OCI-LY7 (cell line): ENCODE measurements around the gene RPL3. TPM values are rescaled to one million over a fixed set of nuclear protein-coding genes. Genes with fewer than 3 reads are reported as not detected.
A peak's percentile ranks its signal among the peaks of the same experiment; 100 is the strongest.

Source experiments
- Bru-seq: library from RNA; stranded (reverse); fragments of 400-500 nt; gene quantifications from one replicate; lab custom pipeline; 2021; lab: Mats Ljungman, UMichigan
- BruChase-seq, 2 experiments: library from RNA; stranded (reverse); fragments of 400-500 nt; gene quantifications; one replicate each; lab custom pipeline; 2021; lab: Mats Ljungman, UMichigan
- BruUV-seq: library from RNA; stranded (reverse); fragments of 400-500 nt; replicated peaks from 2 replicates; lab custom pipeline; 2021; lab: Mats Ljungman, UMichigan
- CTCF ChIA-PET: fragments of 300-600 bp; sonication (Branson Sonifier 250); formaldehyde crosslinking; loops from one replicate; lab custom pipeline; 2022; ENCODE audit warnings: antibody characterized with exemption; ENCODE audit not compliant: unreplicated experiment; lab: Charles Lee
- POLR2A ChIA-PET: fragments of 300-600 bp; sonication (Branson Sonifier 250); formaldehyde crosslinking; loops from one replicate; lab custom pipeline; 2022; ENCODE audit warnings: antibody characterized with exemption; lab: Charles Lee
- DNase-seq: peaks from one replicate; pipeline ENCODE4 v3.0.0-alpha.2; 2015; ENCODE audit warnings: low spot score
- H2AFZ ChIP-seq: fragments of 200-600 bp; sonication (generic), shearing (Covaris generic); 2 replicates; pipeline ENCODE4 v1.6.1; 2014; ENCODE audit warnings: mild to moderate bottlenecking, antibody characterized with exemption, low read length, moderate library complexity
- H3K27ac ChIP-seq: fragments of 200-600 bp; sonication (generic); 2 replicates; pipeline ENCODE4 v1.5.1; 2014; ENCODE audit warnings: mixed run types, low read depth, mild to moderate bottlenecking, moderate library complexity, low read length, inconsistent platforms; ENCODE audit not compliant: poor library complexity, severe bottlenecking
- H3K36me3 ChIP-seq: fragments of 200-600 bp; sonication (generic); 2 replicates; pipeline ENCODE4 v1.6.1; 2014; ENCODE audit warnings: mild to moderate bottlenecking, antibody characterized with exemption, low read length, moderate library complexity, mixed read lengths; ENCODE audit not compliant: insufficient read depth
- H3K4me1 ChIP-seq: fragments of 200-600 bp; sonication (generic); 2 replicates; pipeline ENCODE4 v1.5.1; 2014; ENCODE audit warnings: mild to moderate bottlenecking, low read length; ENCODE audit not compliant: insufficient read depth, poor library complexity, severe bottlenecking
- H3K4me2 ChIP-seq: fragments of 200-600 bp; sonication (generic); 2 replicates; pipeline ENCODE4 v1.6.1; 2014; ENCODE audit warnings: mild to moderate bottlenecking, low read length
- H3K4me3 ChIP-seq: fragments of 200-600 bp; sonication (generic); 2 replicates; pipeline ENCODE4 v1.5.1; 2014; ENCODE audit warnings: mild to moderate bottlenecking, low read depth, low read length; ENCODE audit not compliant: poor library complexity, severe bottlenecking
- H3K79me2 ChIP-seq: fragments of 200-600 bp; sonication (generic); 2 replicates; pipeline ENCODE4 v1.6.1; 2016; ENCODE audit warnings: low read depth, mild to moderate bottlenecking, low read length, moderate library complexity, mixed read lengths; ENCODE audit not compliant: insufficient read depth
- H3K9me2 ChIP-seq: fragments of 200-600 bp; sonication (generic); 2 replicates; pipeline ENCODE4 v1.6.1; 2016; ENCODE audit warnings: mild to moderate bottlenecking, low read length, mixed read lengths; ENCODE audit not compliant: insufficient read depth
- H3K9me3 ChIP-seq: fragments of 200-600 bp; sonication (generic); 2 replicates; pipeline ENCODE4 v1.6.1; 2014; ENCODE audit warnings: mild to moderate bottlenecking, mixed run types, low read length, mixed read lengths
- H4K20me1 ChIP-seq: fragments of 200-600 bp; sonication (generic); 2 replicates; pipeline ENCODE4 v1.6.1; 2014; ENCODE audit warnings: mild to moderate bottlenecking, antibody characterized with exemption, low read length, moderate library complexity, mixed read lengths; ENCODE audit not compliant: insufficient read depth
- EZH2phosphoT487 ChIP-seq: fragments of 200-600 bp; sonication (generic); IDR thresholded peaks from 2 replicates; pipeline ENCODE4 v1.6.1; 2018; ENCODE audit warnings: low read depth, borderline replicate concordance, mild to moderate bottlenecking, mixed run types, antibody characterized with exemption, low read length, moderate library complexity, mixed read lengths
- intact Hi-C: fragments of 100-400 bp; cut with micrococcal nuclease; formaldehyde crosslinking; loops from one replicate; pipeline ENCODE4 v1.10.0; 2022; ENCODE audit not compliant: unreplicated experiment
- long read RNA-seq: library from polyadenylated mRNA; stranded (forward); transcript quantifications from one replicate; pipeline ENCODE4 v2.0.0, GENCODE V29; 2022
- total RNA-seq, 2 experiments: library from RNA; depleted of rRNA in 1 of 2; stranded (reverse); fragments of >200 nt in 1 of 2; shearing (Covaris generic) in 1 of 2; gene quantifications; 2 replicates each; pipeline ENCODE4 v1.2.3, GENCODE V29; 2014 to 2022
- TF ChIP-seq, protein P1 (sequence below): fragments of 200-600 bp; sonication (generic); conservative IDR thresholded peaks from 2 replicates; pipeline ENCODE4 v1.5.1; 2014; ENCODE audit warnings: mild to moderate bottlenecking, antibody characterized with exemption, low read length, moderate library complexity, mixed read lengths

Gene RPL3
- 2,313 and 2,662 TPM in 2 replicates for total RNA-seq (2014; rRNA removed; shearing (Covaris generic))
- total RNA-seq (2022), result 2,385 and 2,457 TPM in 2 replicates
- percentile 99 among the genes with signal in this experiment for Bru-seq, nascent RNA
- BruChase-seq, experiment 1, labeled RNA remaining after a 6-hour chase, result percentile 99 among the genes with signal in this experiment
- BruChase-seq, experiment 2, labeled RNA remaining after a 2-hour chase, result percentile 98 among the genes with signal in this experiment
- long read RNA-seq, transcript RPL3-201 (10 exons, 1,442 nt), result major isoform, 3,256 of 3,556 reads
- long read RNA-seq, transcript RPL3-202 (9 exons, 1,289 nt), result minor isoform, 86 of 3,556 reads
- long read RNA-seq, transcript RPL3-210 (2 exons, 616 nt), result minor isoform, 17 of 3,556 reads
- long read RNA-seq, partial matches to known transcripts, result 127 of 3,556 reads
- long read RNA-seq, other reads (novel, unspliced or antisense), result 70 of 3,556 reads

DNA sequence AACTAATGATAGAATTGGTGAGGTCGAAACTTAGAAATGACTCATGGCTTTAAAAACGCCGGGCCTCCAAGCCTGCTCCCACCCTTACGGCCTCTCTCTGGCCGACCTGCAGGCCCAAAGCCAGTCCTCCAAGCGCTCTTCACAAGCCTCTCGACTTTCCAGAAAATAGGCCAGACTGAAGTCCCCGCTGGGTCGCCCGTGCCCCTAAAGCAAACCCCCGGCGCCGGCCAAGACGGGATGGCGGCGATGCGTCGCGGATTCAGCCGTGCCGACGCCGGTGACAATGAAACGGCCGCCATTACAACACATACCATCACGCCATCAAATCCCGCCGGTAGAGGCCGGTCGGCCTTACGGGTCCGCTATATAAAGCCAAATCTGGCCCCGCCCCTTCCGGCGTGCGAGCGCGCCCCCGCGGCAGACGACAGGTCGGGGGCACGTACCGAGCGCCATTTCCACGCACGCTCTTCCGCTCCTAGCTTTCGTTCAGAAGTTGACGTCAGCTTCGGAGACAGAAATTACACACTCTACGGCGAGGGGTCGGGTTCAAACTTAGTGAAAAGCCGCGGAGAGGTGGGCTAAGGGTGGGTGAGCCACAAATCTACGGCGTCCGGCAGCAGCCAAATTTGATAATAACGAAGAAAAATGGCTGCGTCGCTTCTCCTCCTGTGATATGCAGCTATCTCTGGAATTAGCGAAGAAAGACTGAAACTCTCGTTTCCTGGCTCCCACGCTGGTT lies at the start of gene RPL3:
Gene RPL3 (minus strand): TSS at position 340 of the 739 bp plus-strand sequence. CDS start 26 bp downstream, at position 314.
- BruUV-seq, result no TSS peak
- Histone ChIP-seq H3K4me1 (peaks cover 36% of the 10 kb centered on the region), H3K9me3 (no peaks in the 10 kb centered on the region), H2AFZ (peak within 1 kb of the TSS; percentile 92; the same call in 1 of the 2 replicates), H3K27ac (peak within 1 kb of the TSS; percentile 82), H4K20me1 (peaks cover 42% of the 10 kb centered on the region), H3K36me3 (peaks cover 49% of the 10 kb centered on the region), H3K4me3 (peak within 1 kb of the TSS; percentile 94), H3K4me2 (peak within 1 kb of the TSS; percentile 91), H3K79me2 (peaks cover 49% of the 10 kb centered on the region), H3K9me2 (no peaks in the 10 kb centered on the region)
- CTCF ChIA-PET, result interaction anchor here (0.6 kb wide), 1 partner anchor 174 kb away, joined by 3 read pairs; no protein-coding TSS in a partner anchor
- POLR2A ChIA-PET, result interaction anchor here (0.6 to 3.3 kb wide), 12 partner anchors 10 to 212 kb away, joined by 3 to 15 read pairs (median 6); partner anchors contain the start of genes CBX7 and SYNGR1
- TF ChIP-seq EZH2phosphoT487, result no peak
- TF ChIP-seq, protein P1, sequence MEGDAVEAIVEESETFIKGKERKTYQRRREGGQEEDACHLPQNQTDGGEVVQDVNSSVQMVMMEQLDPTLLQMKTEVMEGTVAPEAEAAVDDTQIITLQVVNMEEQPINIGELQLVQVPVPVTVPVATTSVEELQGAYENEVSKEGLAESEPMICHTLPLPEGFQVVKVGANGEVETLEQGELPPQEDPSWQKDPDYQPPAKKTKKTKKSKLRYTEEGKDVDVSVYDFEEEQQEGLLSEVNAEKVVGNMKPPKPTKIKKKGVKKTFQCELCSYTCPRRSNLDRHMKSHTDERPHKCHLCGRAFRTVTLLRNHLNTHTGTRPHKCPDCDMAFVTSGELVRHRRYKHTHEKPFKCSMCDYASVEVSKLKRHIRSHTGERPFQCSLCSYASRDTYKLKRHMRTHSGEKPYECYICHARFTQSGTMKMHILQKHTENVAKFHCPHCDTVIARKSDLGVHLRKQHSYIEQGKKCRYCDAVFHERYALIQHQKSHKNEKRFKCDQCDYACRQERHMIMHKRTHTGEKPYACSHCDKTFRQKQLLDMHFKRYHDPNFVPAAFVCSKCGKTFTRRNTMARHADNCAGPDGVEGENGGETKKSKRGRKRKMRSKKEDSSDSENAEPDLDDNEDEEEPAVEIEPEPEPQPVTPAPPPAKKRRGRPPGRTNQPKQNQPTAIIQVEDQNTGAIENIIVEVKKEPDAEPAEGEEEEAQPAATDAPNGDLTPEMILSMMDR, result 0 out of 2 replicates have a peak, but pooled peaks have one; percentile 13
- intact Hi-C loops, result loop anchor here (1.0 to 5.0 kb wide), 4 partner anchors 30 to 447 kb away; partner anchors contain the start of genes CBX6, CBX7 and SYNGR1
- peak; percentile 98 for DNase-seq

DNA sequence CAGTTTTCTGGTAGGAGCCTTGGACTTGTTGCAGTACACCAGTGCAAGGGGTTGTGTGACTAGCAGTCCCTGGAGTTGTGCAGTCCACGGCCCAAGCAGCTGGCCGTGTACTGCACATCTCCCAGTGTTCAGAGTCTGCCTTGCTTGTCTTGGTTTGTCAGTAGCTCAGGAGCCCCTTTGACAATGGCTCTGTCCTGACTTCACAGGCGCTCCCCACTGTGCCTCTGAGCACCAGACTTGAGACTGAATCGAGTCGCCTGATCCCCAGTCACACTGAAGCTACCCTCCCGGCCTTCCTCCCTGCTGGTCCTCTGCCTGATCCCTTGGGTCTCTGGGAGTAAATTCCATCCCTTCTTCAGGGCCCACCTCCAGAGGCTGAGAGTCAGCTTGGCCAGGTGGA lies 49.8 kb upstream of the RPL3 start:
- intact Hi-C loops, result no loop called here
- no peaks in the 10 kb centered on the region for H3K79me2 ChIP-seq
- H3K4me1 ChIP-seq, result peaks cover 9% of the 10 kb centered on the region
- BruUV-seq, result no TSS peak
- TF ChIP-seq EZH2phosphoT487, result no peak
- CTCF ChIA-PET, result no interaction called here
- H2AFZ ChIP-seq, result no peak overlapping the region
- H3K4me3 ChIP-seq, result no peak overlapping the region
- no peaks in the 10 kb centered on the region for H3K9me3 ChIP-seq
- no peaks in the 10 kb centered on the region for H3K36me3 ChIP-seq
- H4K20me1 ChIP-seq, result no peaks in the 10 kb centered on the region
- DNase-seq, result no peak
- no peak overlapping the region for H3K27ac ChIP-seq
- H3K9me2 ChIP-seq, result no peaks in the 10 kb centered on the region
- no peak overlapping the region for H3K4me2 ChIP-seq
- POLR2A ChIA-PET, result no interaction called here

DNA sequence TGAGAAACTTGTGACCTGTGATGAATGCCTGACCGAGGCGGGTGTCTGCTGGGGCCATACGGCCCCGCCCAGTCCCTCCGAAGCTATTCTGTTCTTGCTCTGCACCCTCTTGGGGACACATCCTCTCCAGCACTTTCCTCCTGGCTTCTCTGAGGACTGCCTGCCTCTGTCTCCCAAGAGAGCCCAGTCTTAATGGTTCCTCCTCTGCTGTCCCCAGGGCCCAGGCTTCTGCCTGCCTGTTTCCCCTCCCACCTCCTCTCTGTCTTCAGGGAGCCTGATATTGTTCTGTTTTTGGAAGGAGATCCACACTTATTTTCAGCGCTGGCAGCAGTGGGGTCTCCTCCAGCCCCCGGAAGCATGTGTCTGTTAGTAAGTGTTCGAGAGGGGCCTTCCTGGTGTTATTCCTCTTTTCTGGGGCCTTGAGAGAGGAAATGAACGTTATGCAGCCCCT lies 49.1 kb upstream of the RPL3 start:
- BruUV-seq, result no TSS peak
- no peak overlapping the region for H3K4me3 ChIP-seq
- POLR2A ChIA-PET, result no interaction called here
- no peak for DNase-seq
- no peak overlapping the region for H3K4me2 ChIP-seq
- no peaks in the 10 kb centered on the region for H3K79me2 ChIP-seq
- CTCF ChIA-PET, result no interaction called here
- H3K9me3 ChIP-seq, result no peaks in the 10 kb centered on the region
- peaks cover 9% of the 10 kb centered on the region for H3K4me1 ChIP-seq
- no peaks in the 10 kb centered on the region for H3K36me3 ChIP-seq
- TF ChIP-seq, protein P1, result no peak
- TF ChIP-seq EZH2phosphoT487, result no peak
- H3K27ac ChIP-seq, result no peak overlapping the region
- H4K20me1 ChIP-seq, result no peaks in the 10 kb centered on the region
- H2AFZ ChIP-seq, result no peak overlapping the region
- intact Hi-C loops, result no loop called here
- no peaks in the 10 kb centered on the region for H3K9me2 ChIP-seq
